Naive thymus-derived CD4-positive, alpha-beta T cell (primary cell): ENCODE results near the gene ADM. TPM values are rescaled to one million over a fixed set of nuclear protein-coding genes. Genes with fewer than 3 reads are reported as not detected.
"Not testable (repeated sequence)": the region's sequence is repeated elsewhere in the genome, so short reads cannot be mapped to it uniquely, and the experiment has no call there.

Experiments
- ATAC-seq: fragments of 150-1000 bp; cut with Tn5 transposase; 2 replicates; pipeline ENCODE4 v1.10.0; 2021; ENCODE audit warnings: mild to moderate bottlenecking, moderate library complexity
- CTCF ChIA-PET: fragments of 350-600 bp; sonication (Branson Sonifier 250); formaldehyde crosslinking; loops from one replicate; lab custom pipeline; 2021; ENCODE audit warnings: antibody characterized with exemption; lab: Charles Lee
- POLR2A ChIA-PET: fragments of 350-600 bp; sonication (Branson Sonifier 250); formaldehyde crosslinking; loops from one replicate; lab custom pipeline; 2021; ENCODE audit warnings: antibody characterized with exemption, inconsistent platforms; lab: Charles Lee
- DNase-seq, 9 donors: peaks; one replicate each; pipeline versions ENCODE4 v3.0.0 to v3.0.0-alpha.2; 2020 to 2022; ENCODE audit warnings: mixed read lengths in 1 of 9
- H3K27ac ChIP-seq: one replicate; pipeline ENCODE4 v1.7.0; 2013; ENCODE audit warnings: mild to moderate bottlenecking, low read depth, low read length, moderate library complexity
- H3K27me3 ChIP-seq, 2 donors: one replicate each; pipeline ENCODE4 v1.7.0; 2013; ENCODE audit warnings: low read length in 2 of 2, mild to moderate bottlenecking in 2 of 2, moderate library complexity in 2 of 2; ENCODE audit not compliant: control insufficient read depth in 2 of 2, insufficient read depth in 2 of 2
- H3K36me3 ChIP-seq, 3 experiments: 1 replicate in 2 of 3; 2 replicates in 1 of 3; pipeline ENCODE4 v1.7.0; 2013; ENCODE audit warnings: low read length in 3 of 3, mild to moderate bottlenecking in 3 of 3, moderate library complexity in 1 of 3; ENCODE audit not compliant: insufficient read depth in 3 of 3, control insufficient read depth in 2 of 3
- H3K4me1 ChIP-seq, 2 donors: one replicate each; pipeline ENCODE4 v1.7.0; 2013; ENCODE audit warnings: low read length in 2 of 2, mild to moderate bottlenecking in 2 of 2, moderate library complexity in 1 of 2; ENCODE audit not compliant: control insufficient read depth in 2 of 2, insufficient read depth in 2 of 2
- H3K4me3 ChIP-seq: 2 replicates; pipeline ENCODE4 v1.7.0; 2013; ENCODE audit warnings: mild to moderate bottlenecking, low read length
- H3K9me3 ChIP-seq, 3 experiments: 1 replicate in 2 of 3; 2 replicates in 1 of 3; pipeline ENCODE4 v1.7.0; 2013; ENCODE audit warnings: low read length in 3 of 3; ENCODE audit not compliant: control insufficient read depth in 2 of 3
- H3K27ac Mint-ChIP-seq, 9 donors: one replicate each; pipeline ENCODE4 v1.8.0; 2020 to 2022; ENCODE audit warnings: mixed read lengths in 9 of 9, mild to moderate bottlenecking in 8 of 9, moderate library complexity in 5 of 9, inconsistent platforms in 2 of 9
- H3K27me3 Mint-ChIP-seq, 5 donors: one replicate each; pipeline ENCODE4 v1.8.0; 2021 to 2022; ENCODE audit warnings: mixed read lengths in 5 of 5, mild to moderate bottlenecking in 1 of 5
- H3K36me3 Mint-ChIP-seq, 5 donors: one replicate each; pipeline ENCODE4 v1.8.0; 2020 to 2022; ENCODE audit warnings: mixed read lengths in 5 of 5, mild to moderate bottlenecking in 3 of 5, inconsistent platforms in 1 of 5
- H3K4me1 Mint-ChIP-seq, 7 donors: one replicate each; pipeline ENCODE4 v1.8.0; 2020 to 2022; ENCODE audit warnings: mixed read lengths in 7 of 7, mild to moderate bottlenecking in 3 of 7, inconsistent platforms in 1 of 7
- H3K4me3 Mint-ChIP-seq, 10 donors: one replicate each; pipeline ENCODE4 v1.8.0; 2020 to 2022; ENCODE audit warnings: mild to moderate bottlenecking in 10 of 10, mixed read lengths in 10 of 10, moderate library complexity in 6 of 10, inconsistent platforms in 2 of 10
- H3K9me3 Mint-ChIP-seq, 11 donors: one replicate each; pipeline ENCODE4 v1.8.0; 2020 to 2022; ENCODE audit warnings: mixed read lengths in 11 of 11, mild to moderate bottlenecking in 4 of 11, inconsistent platforms in 1 of 11, moderate library complexity in 1 of 11
- intact Hi-C, 2 donors: fragments of 100-400 bp; cut with micrococcal nuclease; formaldehyde crosslinking; loops; one replicate each; pipeline ENCODE4 v1.15.1; 2023
- polyA plus RNA-seq, 2 donors: library from polyadenylated mRNA; unstranded; fragments of 300-500 nt; fragmentation: Illumina TruSeq; gene quantifications; one replicate each; pipeline ENCODE4 v1.2.3, GENCODE V29; 2021
- total RNA-seq, 6 experiments: library from RNA in 5 of 6; stranded (reverse) in 5 of 6; gene quantifications; 1 replicate in 5 of 6; 2 replicates in 1 of 6; pipeline ENCODE4 v1.2.3 and lab custom pipeline; 2021 to 2026

Gene ADM, protein sequence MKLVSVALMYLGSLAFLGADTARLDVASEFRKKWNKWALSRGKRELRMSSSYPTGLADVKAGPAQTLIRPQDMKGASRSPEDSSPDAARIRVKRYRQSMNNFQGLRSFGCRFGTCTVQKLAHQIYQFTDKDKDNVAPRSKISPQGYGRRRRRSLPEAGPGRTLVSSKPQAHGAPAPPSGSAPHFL
- total RNA-seq (10 to 100 TPM in 1 of 5 experiments, 1 to 10 TPM in 2, under 1 TPM in 2; 0.19 to 27.2 (median 3.8) TPM), polyA plus RNA-seq (not detected), total RNA-seq (lab: John Stamatoyannopoulos, UW) (1.6 reads per million, percentile 5 among the genes with 10 or more reads in this experiment)

DNA sequence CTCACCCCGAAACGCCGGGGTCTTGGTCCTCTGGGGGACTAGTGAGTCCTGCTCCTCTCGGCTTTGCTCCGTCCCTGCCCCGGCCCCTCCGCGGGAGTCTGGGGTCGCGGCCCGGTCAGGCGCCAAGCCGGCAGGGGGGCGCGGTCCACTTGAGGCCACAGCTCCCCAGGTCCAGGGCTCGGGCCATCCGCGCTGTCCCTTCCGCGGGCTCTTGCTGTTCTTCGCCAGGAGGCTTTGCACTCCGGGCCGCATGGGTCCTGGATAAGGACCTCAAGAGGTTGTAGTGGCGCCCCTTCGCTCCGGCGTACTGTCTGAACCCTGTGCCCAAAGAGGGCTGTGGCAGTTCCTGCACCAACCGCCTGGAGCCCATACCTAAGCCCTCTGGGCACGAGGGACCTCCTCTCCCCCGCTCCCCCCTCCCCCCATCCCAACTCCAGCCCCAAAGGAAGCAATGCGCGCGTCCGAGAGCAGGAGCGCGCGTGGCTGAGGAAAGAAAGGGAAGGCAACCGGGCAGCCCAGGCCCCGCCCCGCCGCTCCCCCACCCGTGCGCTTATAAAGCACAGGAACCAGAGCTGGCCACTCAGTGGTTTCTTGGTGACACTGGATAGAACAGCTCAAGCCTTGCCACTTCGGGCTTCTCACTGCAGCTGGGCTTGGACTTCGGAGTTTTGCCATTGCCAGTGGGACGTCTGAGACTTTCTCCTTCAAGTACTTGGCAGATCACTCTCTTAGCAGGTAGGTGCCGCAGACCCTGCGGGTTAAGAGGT is at the start of gene ADM:
ADM (plus strand) TSS at position 579 of the 767 bp plus-strand sequence. CDS start 628 bp downstream, outside the sequence.
- H3K4me1 Mint-ChIP-seq = peaks cover 30 to 61% (median 42%) of the 10 kb centered on the region in 7 donors
- ChIA-PET CTCF (interaction anchor here (1.0 to 6.8 kb wide), 8 partner anchors 9 to 1055 kb away, joined by 3 to 36 read pairs (median 6); no protein-coding TSS in a partner anchor), POLR2A (interaction anchor here (0.6 to 1.2 kb wide), 4 partner anchors 9 to 102 kb away, joined by 3 to 6 read pairs (median 4); no protein-coding TSS in a partner anchor)
- Histone ChIP-seq H3K9me3 (no peaks in the 10 kb centered on the region), H3K27ac (no peak within 1 kb of the TSS), H3K36me3 (peaks cover 0 to 9% (median 0%) of the 10 kb centered on the region in 3 experiments), H3K4me1 (peaks cover 15 to 37% of the 10 kb centered on the region in 2 donors), H3K27me3 (peaks cover 3 to 14% of the 10 kb centered on the region in 2 donors), H3K4me3 (peak within 1 kb of the TSS; percentile 99)
- H3K36me3 Mint-ChIP-seq = peaks cover 0 to 2% (median 0%) of the 10 kb centered on the region in 5 donors
- peak within 1 kb of the TSS in 7 of 9 donors; percentile 55 to 91 (median 67) for H3K27ac Mint-ChIP-seq
- peak within 1 kb of the TSS; percentile 93 to 100 (median 98) for H3K4me3 Mint-ChIP-seq
- peaks cover 21 to 71% (median 28%) of the 10 kb centered on the region in 5 donors for H3K27me3 Mint-ChIP-seq
- intact Hi-C loops = loop anchor here (1.0 to 10.0 kb wide), 15 partner anchors 10 to 1622 kb away; partner anchors contain the start of genes RPL27A (in 2 of the 2), TRIM66 (in 2 of the 2), WEE1 (in 2 of the 2) and ZBED5 (in 2 of the 2)
- peak in 7 of 9 donors; percentile 10 to 48 (median 25) for DNase-seq
- peaks cover 0 to 2% (median 0%) of the 10 kb centered on the region in 11 donors for H3K9me3 Mint-ChIP-seq
- peak; percentile 36 for ATAC-seq

DNA sequence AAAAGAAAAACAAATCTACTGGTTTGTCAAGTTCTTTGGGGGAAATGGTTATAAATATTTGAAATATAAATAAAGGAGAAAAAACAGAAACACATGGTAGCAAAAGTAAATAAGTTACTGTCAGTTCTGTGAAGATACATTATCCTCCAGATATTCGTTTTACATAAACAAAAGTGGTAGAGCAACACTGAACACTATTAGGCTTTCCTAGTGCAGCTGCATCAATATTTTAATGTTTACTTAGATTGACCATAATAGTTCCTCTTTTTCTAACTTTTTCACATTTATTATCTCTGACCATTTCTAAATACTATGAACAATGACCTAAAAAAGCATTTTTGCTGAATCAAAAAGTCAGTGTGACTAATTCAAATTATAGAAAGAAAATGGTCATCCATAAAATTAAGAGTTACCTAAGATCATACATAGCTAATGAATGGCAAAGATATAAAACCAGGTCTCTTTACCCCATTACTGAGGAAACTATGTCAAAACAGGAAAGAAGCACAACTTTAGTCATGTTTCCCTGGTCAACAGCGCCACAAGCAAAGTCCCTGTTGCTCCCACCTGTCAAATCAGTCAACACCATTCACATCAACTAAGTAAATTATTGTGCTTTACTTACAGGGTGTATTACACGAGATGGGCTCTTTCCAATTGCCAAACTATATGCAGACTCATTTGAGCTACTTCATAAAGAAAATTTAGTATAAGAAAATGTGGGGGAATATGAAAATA is 49.3 kb upstream of the ADM start:
- ChIA-PET POLR2A (no interaction called here), CTCF (no interaction called here)
- DNase-seq (no peak), ATAC-seq (no peak)
- Mint-ChIP-seq H3K4me3 (no peak overlapping the region), H3K9me3 (no peaks in the 10 kb centered on the region), H3K27ac (no peak overlapping the region), H3K27me3 (peaks cover 0 to 2% (median 0%) of the 10 kb centered on the region in 5 donors), H3K36me3 (no peaks in the 10 kb centered on the region), H3K4me1 (peaks cover 0 to 9% (median 7%) of the 10 kb centered on the region in 7 donors)
- no peaks in the 10 kb centered on the region for H3K36me3 ChIP-seq
- H3K4me3 ChIP-seq = no peak overlapping the region
- intact Hi-C loops = no loop called here
- H3K27ac ChIP-seq = no peak overlapping the region
- no peaks in the 10 kb centered on the region for H3K9me3 ChIP-seq
- H3K4me1 ChIP-seq = no peaks in the 10 kb centered on the region
- no peaks in the 10 kb centered on the region for H3K27me3 ChIP-seq

DNA sequence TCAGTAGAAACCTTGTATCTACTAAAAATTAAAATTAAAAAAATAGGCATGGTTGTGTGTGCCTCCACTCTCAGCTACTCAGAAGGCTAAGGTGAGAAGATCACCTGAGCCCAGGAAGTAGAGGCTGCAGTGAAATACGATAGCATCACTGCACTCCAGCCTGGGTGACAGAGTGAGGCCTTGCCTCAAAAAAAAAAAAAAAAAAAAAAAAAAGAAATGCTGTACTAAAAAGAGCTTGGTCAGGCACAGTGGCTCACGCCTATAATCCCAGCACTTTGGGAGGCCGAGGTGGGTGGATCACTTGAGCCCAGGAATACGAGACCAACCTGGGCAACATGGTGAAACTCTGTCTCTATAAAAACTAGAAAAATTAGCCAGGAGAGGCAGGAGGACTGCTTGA is 47.4 kb upstream of the ADM start:
- Histone ChIP-seq H3K36me3 (no peaks in the 10 kb centered on the region), H3K4me3 (no peak overlapping the region), H3K27me3 (no peaks in the 10 kb centered on the region), H3K27ac (no peak overlapping the region), H3K9me3 (no peaks in the 10 kb centered on the region), H3K4me1 (no peaks in the 10 kb centered on the region)
- Mint-ChIP-seq H3K27me3 (no peaks in the 10 kb centered on the region), H3K4me1 (peaks cover 0 to 9% (median 7%) of the 10 kb centered on the region in 7 donors), H3K9me3 (no peaks in the 10 kb centered on the region), H3K4me3 (no peak overlapping the region), H3K27ac (no peak overlapping the region), H3K36me3 (no peaks in the 10 kb centered on the region)
- ChIA-PET POLR2A (no interaction called here), CTCF (no interaction called here)
- no peak for DNase-seq
- intact Hi-C loops = no loop called here
- no peak for ATAC-seq

DNA sequence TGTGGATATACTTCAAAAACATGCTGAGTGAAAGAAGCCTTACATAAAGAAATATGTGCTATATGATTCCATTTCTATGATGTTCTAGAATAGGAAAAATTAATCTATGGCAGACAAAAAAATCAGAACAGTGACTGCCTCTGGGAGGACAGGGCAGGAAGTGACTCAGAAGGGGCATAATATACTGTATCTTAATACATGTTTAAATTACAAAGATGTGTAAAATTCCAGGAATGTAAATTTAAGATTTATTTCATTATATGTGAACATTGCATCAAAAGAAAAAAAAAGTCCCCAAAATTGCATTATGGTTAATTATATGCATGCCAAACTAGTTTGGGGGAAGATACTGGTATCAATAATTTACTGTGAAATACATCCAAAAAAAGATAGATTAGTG is 43.1 kb upstream of the ADM start:
- Histone ChIP-seq H3K9me3 (no peaks in the 10 kb centered on the region), H3K27ac (no peak overlapping the region), H3K4me3 (no peak overlapping the region), H3K27me3 (no peaks in the 10 kb centered on the region), H3K4me1 (no peaks in the 10 kb centered on the region), H3K36me3 (no peaks in the 10 kb centered on the region)
- peak overlapping the region in 1 of 9 donors; percentile 12 for H3K27ac Mint-ChIP-seq
- H3K27me3 Mint-ChIP-seq = peaks cover 0 to 6% (median 0%) of the 10 kb centered on the region in 5 donors
- H3K4me1 Mint-ChIP-seq = peaks cover 0 to 3% (median 0%) of the 10 kb centered on the region in 7 donors
- intact Hi-C loops = no loop called here
- peaks cover 0 to 12% (median 0%) of the 10 kb centered on the region in 5 donors for H3K36me3 Mint-ChIP-seq
- DNase-seq (no peak), ATAC-seq (no peak)
- ChIA-PET POLR2A (no interaction called here), CTCF (no interaction called here)
- H3K9me3 Mint-ChIP-seq = peaks cover 0 to 4% (median 0%) of the 10 kb centered on the region in 11 donors
- H3K4me3 Mint-ChIP-seq = no peak overlapping the region

DNA sequence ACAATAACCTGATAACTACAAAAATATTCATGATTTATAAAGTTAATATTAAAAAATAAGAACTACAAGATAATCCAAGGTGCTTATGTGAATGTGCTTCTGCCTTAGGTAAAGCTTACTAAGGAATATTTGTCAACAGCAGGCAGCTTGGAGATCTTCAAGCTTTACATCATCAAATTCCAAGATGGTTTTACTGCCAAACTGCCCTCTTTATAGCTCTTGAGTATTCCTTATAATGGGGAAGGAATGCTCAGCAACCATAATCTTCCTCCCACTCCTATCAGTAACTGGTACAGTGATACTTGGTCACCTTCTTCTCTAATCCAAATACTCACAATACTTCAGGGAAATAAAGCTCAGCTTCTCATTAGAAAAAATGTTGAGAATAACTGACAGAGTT is 40.9 kb upstream of the ADM start:
- peaks cover 0 to 7% (median 0%) of the 10 kb centered on the region in 5 donors for H3K27me3 Mint-ChIP-seq
- H3K27me3 ChIP-seq = no peaks in the 10 kb centered on the region
- H3K4me1 ChIP-seq = no peaks in the 10 kb centered on the region
- H3K4me1 Mint-ChIP-seq = no peaks in the 10 kb centered on the region
- ChIA-PET CTCF (no interaction called here), POLR2A (no interaction called here)
- ATAC-seq (no peak), DNase-seq (no peak)
- peaks cover 0 to 4% (median 0%) of the 10 kb centered on the region in 11 donors for H3K9me3 Mint-ChIP-seq
- H3K4me3 ChIP-seq = no peak overlapping the region
- no peak overlapping the region for H3K4me3 Mint-ChIP-seq
- no peak overlapping the region for H3K27ac ChIP-seq
- H3K36me3 ChIP-seq = no peaks in the 10 kb centered on the region
- peaks cover 0 to 16% (median 0%) of the 10 kb centered on the region in 5 donors for H3K36me3 Mint-ChIP-seq
- H3K9me3 ChIP-seq = no peaks in the 10 kb centered on the region
- no peak overlapping the region for H3K27ac Mint-ChIP-seq
- intact Hi-C loops = no loop called here

DNA sequence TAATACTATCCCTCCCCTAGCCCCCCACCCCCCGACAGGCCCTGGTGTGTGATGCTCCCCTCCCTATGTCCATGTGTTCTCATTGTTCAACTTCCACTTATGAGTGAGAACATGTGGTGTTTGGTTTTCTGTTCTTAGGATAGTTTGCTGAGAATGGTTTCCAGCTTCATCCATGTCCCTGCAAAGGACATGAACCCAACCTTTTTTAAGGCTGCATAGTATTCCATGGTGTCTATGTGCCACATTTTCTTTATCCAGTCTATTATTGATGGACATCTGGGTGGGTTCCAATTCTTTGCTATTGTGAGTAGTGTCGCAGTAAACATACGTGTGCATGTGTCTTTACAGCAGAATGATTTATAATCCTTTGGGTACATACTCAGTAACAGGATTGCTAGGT is 40.2 kb upstream of the ADM start:
- H3K36me3 ChIP-seq, ATAC-seq, H3K27me3 ChIP-seq, H3K27ac Mint-ChIP-seq, POLR2A ChIA-PET, H3K9me3 ChIP-seq, H3K4me1 ChIP-seq, CTCF ChIA-PET, H3K4me3 Mint-ChIP-seq, DNase-seq, H3K9me3 Mint-ChIP-seq, H3K4me1 Mint-ChIP-seq, H3K27ac ChIP-seq, H3K4me3 ChIP-seq, intact Hi-C loops: not testable (repeated sequence)
- H3K36me3 Mint-ChIP-seq = peaks cover 0 to 16% (median 0%) of the 10 kb centered on the region in 5 donors
- peaks cover 0 to 12% (median 0%) of the 10 kb centered on the region in 5 donors for H3K27me3 Mint-ChIP-seq
